HEK293T (cell line): ENCODE measurements around the gene AASS.

Experiments used
- CTBP1 ChIP-seq: fragments of 450-650 bp; IDR thresholded peaks from 2 replicates; pipeline ENCODE4 v1.6.1; 2016; ENCODE audit warnings: borderline replicate concordance
- FOXA1 ChIP-seq: fragments of 450-650 bp; IDR thresholded peaks from 2 replicates; pipeline ENCODE4 v1.6.1; 2016; ENCODE audit warnings: mild to moderate bottlenecking
- L3MBTL2 ChIP-seq: fragments of 450-650 bp; conservative IDR thresholded peaks from 2 replicates; pipeline ENCODE4 v1.6.1; 2016; ENCODE audit warnings: mild to moderate bottlenecking
- SP1 ChIP-seq: fragments of 450-650 bp; IDR thresholded peaks from 2 replicates; pipeline ENCODE4 v1.6.1; 2017
- SUZ12 ChIP-seq: fragments of 450-650 bp; IDR thresholded peaks from 2 replicates; pipeline ENCODE4 v1.6.1; 2016; ENCODE audit warnings: mild to moderate bottlenecking

GRCh38 chr7:122100021-122100420 is 44.0 kb downstream of the AASS start:
- TF ChIP-seq SUZ12 (no peak), L3MBTL2 (no peak), SP1 (no peak), FOXA1 (no peak), CTBP1 (no peak)
